GM12878 (cell line): ENCODE data around the gene SLX9. TPM values are rescaled to one million over a fixed set of nuclear protein-coding genes. Genes with fewer than 3 reads are reported as not detected.

Experiments
- ATAC-seq: fragments of 200-7000 bp; cut with Tn5 transposase; 3 replicates; pipeline ENCODE4 v1.9.1; 2020; ENCODE audit warnings: mild to moderate bottlenecking, moderate library complexity
- BruUV-seq: library from RNA; stranded (reverse); fragments of 400-500 nt; replicated peaks from 2 replicates; lab custom pipeline; 2021; lab: Mats Ljungman, UMichigan
- CTCF ChIA-PET: fragments of 300-600 bp; sonication (Branson Sonifier 250); formaldehyde crosslinking; extraction: SDS; loops from one replicate; lab custom pipeline; 2021; ENCODE audit warnings: inconsistent platforms; lab: Yijun Ruan, JAX
- POLR2A ChIA-PET: fragments of 350-600 bp; formaldehyde crosslinking; extraction: SDS; loops from one replicate; lab custom pipeline; 2021; ENCODE audit warnings: inconsistent platforms; lab: Charles Lee
- RAD21 ChIA-PET: fragments of 300-600 bp; sonication (Branson Sonifier 250); formaldehyde crosslinking; loops from one replicate; lab custom pipeline; 2023; ENCODE audit warnings: antibody characterized with exemption; ENCODE audit not compliant: unreplicated experiment; lab: Charles Lee
- SMC1A ChIA-PET: fragments of 300-600 bp; sonication (Branson Sonifier 250); formaldehyde crosslinking; loops from one replicate; lab custom pipeline; 2023; ENCODE audit not compliant: unreplicated experiment, uncharacterized antibody; lab: Charles Lee
- DNase-seq: peaks from one replicate; pipeline ENCODE4 v3.0.0-alpha.2; 2011; ENCODE audit warnings: low read depth, low spot score
- FAIRE-seq: peaks from 3 replicates; lab custom pipeline; 2011; peaks lifted over from hg19 to GRCh38; lab: Jason Lieb, UNC
- H2AFZ ChIP-seq: 2 replicates; pipeline ENCODE4 v1.6.0; 2011; ENCODE audit warnings: low read depth, low read length, control low read depth; ENCODE audit not compliant: control insufficient read depth
- H3K27ac ChIP-seq: 2 replicates; pipeline ENCODE4 v1.5.1; 2011; ENCODE audit warnings: control low read depth; ENCODE audit not compliant: control insufficient read depth, insufficient read depth
- H3K27me3 ChIP-seq, 2 experiments: replicated peaks in 1 of 2; 2 replicates each; pipeline versions ENCODE4 v1.6.0 to v1.6.1; 2011; ENCODE audit warnings: low read length in 1 of 2; ENCODE audit not compliant: control insufficient read depth in 2 of 2, insufficient read depth in 2 of 2
- H3K36me3 ChIP-seq, 2 experiments: 2 replicates each; pipeline ENCODE4 v1.5.1; 2011; ENCODE audit warnings: low read length in 1 of 2; ENCODE audit not compliant: control insufficient read depth in 2 of 2, insufficient read depth in 2 of 2
- H3K4me1 ChIP-seq: 2 replicates; pipeline ENCODE4 v1.6.1; 2011; ENCODE audit warnings: mild to moderate bottlenecking, low read length, moderate library complexity, mixed read lengths; ENCODE audit not compliant: control insufficient read depth, insufficient read depth
- H3K4me2 ChIP-seq: 2 replicates; pipeline ENCODE4 v1.6.0; 2011; ENCODE audit warnings: control low read depth; ENCODE audit not compliant: control insufficient read depth, insufficient read depth
- H3K4me3 ChIP-seq: fragments of 200-600 bp; sonication (generic); 2 replicates; pipeline ENCODE4 v1.5.1; 2016
- H3K79me2 ChIP-seq: 2 replicates; pipeline ENCODE4 v1.6.0; 2011; ENCODE audit warnings: low read length; ENCODE audit not compliant: control insufficient read depth, insufficient read depth
- H3K9ac ChIP-seq: 2 replicates; pipeline ENCODE4 v1.8.0; 2011; ENCODE audit warnings: low read length, control low read depth, mixed read lengths; ENCODE audit not compliant: control insufficient read depth, insufficient read depth
- H3K9me3 ChIP-seq: replicated peaks from 3 replicates; pipeline ENCODE4 v1.5.1; 2011; ENCODE audit warnings: mild to moderate bottlenecking, low read length; ENCODE audit not compliant: control insufficient read depth, insufficient read depth
- H4K20me1 ChIP-seq: 2 replicates; pipeline ENCODE4 v1.6.0; 2011; ENCODE audit not compliant: control insufficient read depth, insufficient read depth
- BMI1 ChIP-seq: fragments of 450-650 bp; IDR thresholded peaks from 2 replicates; pipeline ENCODE4 v1.6.1; 2016; ENCODE audit warnings: mild to moderate bottlenecking, moderate library complexity, borderline replicate concordance
- CBX5 ChIP-seq: sonication (generic); IDR thresholded peaks from 2 replicates; pipeline ENCODE4 v1.6.1; 2016; ENCODE audit warnings: low read depth, moderate library complexity, mild to moderate bottlenecking, inconsistent platforms
- CREB1 ChIP-seq: IDR thresholded peaks from 2 replicates; pipeline ENCODE4 v1.6.1; 2012; ENCODE audit warnings: low read depth, mild to moderate bottlenecking, inconsistent platforms
- JUND ChIP-seq: IDR thresholded peaks from 2 replicates; pipeline ENCODE4 v1.6.1; 2012; ENCODE audit warnings: low read depth, mild to moderate bottlenecking, low read length, improper control_type of control experiment, moderate library complexity
- KDM1A ChIP-seq: fragments of 200-600 bp; sonication (generic); IDR thresholded peaks from 2 replicates; pipeline ENCODE4 v1.6.1; 2016; ENCODE audit warnings: borderline replicate concordance
- MYC ChIP-seq: IDR thresholded peaks from 2 replicates; pipeline ENCODE4 v1.6.1; 2011; ENCODE audit warnings: mild to moderate bottlenecking, low read length, moderate library complexity, inconsistent platforms; ENCODE audit not compliant: insufficient read depth, insufficient replicate concordance, insufficient read length, severe bottlenecking
- NKRF ChIP-seq: fragments of 450-650 bp; conservative IDR thresholded peaks from 2 replicates; pipeline ENCODE4 v1.6.1; 2017; ENCODE audit warnings: mild to moderate bottlenecking, moderate library complexity
- RFX5 ChIP-seq: IDR thresholded peaks from 2 replicates; pipeline ENCODE4 v1.6.1; 2011; ENCODE audit warnings: low read depth, low read length, improper control_type of control experiment
- SMAD1 ChIP-seq: fragments of 450-650 bp; IDR thresholded peaks from 2 replicates; pipeline ENCODE4 v1.6.1; 2018; ENCODE audit warnings: mild to moderate bottlenecking, low read depth; ENCODE audit not compliant: partially characterized antibody
- ZNF384 ChIP-seq: IDR thresholded peaks from 2 replicates; pipeline ENCODE4 v1.6.1; 2012; ENCODE audit warnings: low read depth, mild to moderate bottlenecking, low read length, improper control_type of control experiment, borderline replicate concordance
- WGBS: methylation state at CpG from one replicate; pipeline ENCODE4 v1.1.6; 2016; ENCODE audit warnings: low lambda C conversion rate; ENCODE audit not compliant: insufficient replicate concordance, insufficient coverage; ENCODE audit errors: missing lambda C conversion rate; 5-methylcytosine and 5-hydroxymethylcytosine counted together
- in situ Hi-C: fragments of 300-500 bp; cut with MboI; formaldehyde crosslinking; loops from 9 replicates; pipeline ENCODE4 v1.14.3; 2018; ENCODE audit warnings: mixed read lengths
- intact Hi-C: fragments of 100-400 bp; cut with micrococcal nuclease; formaldehyde crosslinking; loops from one replicate; pipeline ENCODE4 v1.14.2; 2022; ENCODE audit not compliant: unreplicated experiment
- polyA plus RNA-seq, 11 experiments: library from polyadenylated mRNA; depleted of rRNA in 4 of 11; unstranded in 6 of 11; stranded (reverse) in 5 of 11; fragments of >200 nt; fragmentation: Nextera tagmentation in 4 of 11; fragmentation: Illumina TruSeq in 1 of 11; extraction: Ambion mirVana in 4 of 11; extraction: Trizol in 1 of 11; gene quantifications; 1 replicate in 1 of 11; 2 replicates in 10 of 11; pipeline versions ENCODE4 v1.2.1 to v1.2.3, GENCODE V29; 2011 to 2016; ENCODE audit warnings: inconsistent platforms in 2 of 11, missing spikeins in 2 of 11, low read depth in 1 of 11
- total RNA-seq, 4 experiments: library from RNA; depleted of rRNA in 3 of 4; stranded (reverse); fragments of >200 nt in 3 of 4; fragmentation: Illumina TruSeq in 1 of 4; extraction: Trizol in 1 of 4; gene quantifications; 2 replicates each; pipeline versions ENCODE4 v1.2.1 to v1.2.3, GENCODE V29; 2013 to 2021

SLX9 gene
- total and polyA plus RNA-seq, 10 of the 15 experiments (the other 5 are each of a cell fraction or from before 2014, with no cell fraction given) = 0.69 to 81.3 (median 33.9) TPM

- H3K4me1 ChIP-seq = no peaks in the 10 kb centered on the region
- DNase-seq (no peak), ATAC-seq (no peak), FAIRE-seq (no peak)
- no peaks in the 10 kb centered on the region for H3K9me3 ChIP-seq
- intact Hi-C loops = no loop called here
- ChIA-PET RAD21 (no interaction called here), SMC1A (no interaction called here), POLR2A (no interaction called here), CTCF (interaction anchor here (1.5 kb wide), 1 partner anchor 156 kb away, joined by 4 read pairs; no protein-coding TSS in a partner anchor)
- H2AFZ ChIP-seq = no peak overlapping the region
- no peaks in the 10 kb centered on the region for H4K20me1 ChIP-seq
- 69% methylated on average over 20 of the region's 20 CpGs for WGBS
- H3K9ac ChIP-seq = no peak overlapping the region
- H3K36me3 ChIP-seq = no peaks in the 10 kb centered on the region; a peak in 1 of 4 replicates
- TF ChIP-seq MYC (no peak), ZNF384 (no peak), RFX5 (no peak), KDM1A (no peak), SMAD1 (no peak), CBX5 (no peak), CREB1 (no peak), JUND (no peak), NKRF (no peak), BMI1 (no peak)
- no peak overlapping the region for H3K27ac ChIP-seq
- H3K4me2 ChIP-seq = no peak overlapping the region
- H3K79me2 ChIP-seq = no peaks in the 10 kb centered on the region
- no peaks in the 10 kb centered on the region for H3K27me3 ChIP-seq
- in situ Hi-C loops = no loop called here
- no peak overlapping the region for H3K4me3 ChIP-seq
- BruUV-seq = no TSS peak
Measured at GRCh38 chr21:44984428-44984791, 44.6 kb downstream of the SLX9 start.
